HG02678 (cell line): ENCODE data around the gene PPP1R1A.

Source experiments
- ATAC-seq: cut with Tn5 transposase; IDR thresholded peaks from one replicate; pipeline ENCODE4 v1.9.1; 2021; ENCODE audit warnings: mild to moderate bottlenecking, moderate library complexity; ENCODE audit not compliant: unreplicated experiment

The PPP1R1A gene

DNA sequence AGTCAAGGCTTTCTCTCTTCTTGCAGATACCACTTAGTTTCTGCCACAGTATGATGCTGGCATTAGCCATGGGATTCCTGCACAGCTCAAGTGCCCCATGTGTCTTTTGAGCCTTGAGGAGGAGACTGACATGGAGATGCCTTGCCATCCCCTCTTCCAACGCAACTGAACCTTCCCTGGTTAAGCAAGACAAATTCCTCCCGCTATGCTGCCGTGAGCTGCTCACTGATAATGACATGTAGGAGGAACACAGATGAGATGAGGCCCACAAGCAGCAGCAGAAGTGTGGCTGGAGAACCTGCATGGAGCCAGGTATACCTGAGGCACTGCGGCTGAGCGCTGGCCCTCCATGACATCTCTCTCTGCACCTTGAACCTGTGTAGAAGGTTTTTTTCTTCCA, 15.4 kb upstream of the PPP1R1A start:
- ATAC-seq, result no peak

DNA sequence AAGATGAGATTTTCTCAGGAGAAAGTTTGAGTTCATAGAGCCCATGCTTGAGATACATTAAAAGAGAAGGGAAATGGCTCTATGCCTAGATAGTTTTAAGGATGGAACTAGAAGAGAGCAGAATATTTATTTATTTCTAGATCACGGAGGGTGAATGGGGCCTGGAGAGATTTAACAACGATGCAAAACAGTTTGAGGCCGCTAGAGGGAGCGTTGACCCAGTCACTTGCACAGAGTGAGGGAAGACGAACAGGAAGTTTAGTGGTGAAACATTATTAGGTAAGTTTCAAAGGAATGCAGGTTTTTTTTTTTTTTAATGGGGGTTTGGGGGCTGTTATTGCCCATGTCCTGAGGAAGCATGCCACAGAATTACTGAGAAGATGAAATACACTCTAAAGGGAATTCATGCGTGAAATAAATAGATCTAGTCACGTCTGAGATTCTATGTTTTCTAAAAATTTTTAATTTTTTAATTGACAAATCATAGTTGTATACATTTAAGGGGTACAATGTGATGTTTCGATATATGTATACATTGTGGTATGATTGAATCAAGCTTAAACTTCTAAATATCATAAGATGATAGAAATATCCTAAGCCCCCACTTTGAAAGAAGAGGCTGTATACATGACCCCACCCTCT, 14.8 kb upstream of the PPP1R1A start:
- ATAC-seq, result peak; percentile 88

DNA sequence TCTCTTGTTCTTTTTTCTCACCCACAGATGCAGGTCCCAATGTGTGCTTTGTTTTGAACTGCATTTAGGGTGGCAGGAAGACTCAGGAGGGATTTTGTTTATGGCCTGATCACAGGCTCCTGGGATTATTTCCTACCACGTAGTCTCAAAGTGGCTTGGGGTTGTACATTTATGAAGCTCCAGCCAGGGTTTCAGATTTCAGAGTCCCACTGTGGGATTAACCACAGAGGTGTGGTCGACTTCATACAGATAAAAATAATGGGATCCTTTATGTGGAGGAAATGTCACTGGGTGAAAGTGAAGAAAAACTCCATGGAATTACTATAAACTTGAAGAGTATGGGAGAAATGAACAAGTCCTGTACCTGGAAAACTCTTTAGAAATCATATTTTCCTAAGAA, 14.2 kb upstream of the PPP1R1A start:
- no peak for ATAC-seq

DNA sequence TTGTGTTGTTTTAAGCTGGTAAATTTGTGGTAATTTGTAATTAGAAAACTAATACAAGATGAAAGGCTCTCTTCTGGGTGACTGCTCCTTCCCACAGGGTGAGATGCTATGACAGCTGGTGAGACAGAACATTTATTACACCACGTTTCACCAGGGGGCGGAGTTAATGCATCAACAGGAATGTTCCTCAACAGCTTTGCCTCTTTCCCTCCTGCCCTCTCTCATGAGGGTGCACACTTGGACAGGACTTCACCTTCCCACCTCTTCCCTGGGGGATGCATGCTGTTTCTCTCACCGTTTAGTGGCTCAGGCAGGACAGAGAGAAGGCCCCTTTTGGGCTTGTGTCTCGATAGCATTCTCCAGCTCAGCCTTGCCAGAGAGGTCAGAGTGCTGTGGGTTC, 13.4 kb upstream of the PPP1R1A start:
- ATAC-seq, result no peak

DNA sequence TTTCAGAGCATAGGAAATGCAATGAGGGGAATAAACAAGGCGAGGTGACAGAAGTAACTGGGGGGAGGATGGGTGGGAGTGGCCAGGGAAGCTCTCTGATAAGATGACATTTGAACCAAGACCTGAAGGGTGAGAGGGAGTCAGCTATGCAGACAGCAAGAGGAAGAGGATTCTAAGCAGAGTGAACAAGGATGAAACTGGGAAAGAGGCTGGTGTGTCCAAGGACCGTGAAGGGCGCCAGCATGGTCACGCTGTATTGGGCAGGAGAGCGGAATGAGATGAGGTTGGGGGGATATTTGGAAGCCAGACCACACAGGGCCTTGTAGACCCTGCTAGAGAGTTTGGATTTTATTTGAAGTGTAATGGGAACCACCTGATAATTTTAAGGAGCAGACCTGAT, 10.5 kb upstream of the PPP1R1A start:
- ATAC-seq, result no peak

DNA sequence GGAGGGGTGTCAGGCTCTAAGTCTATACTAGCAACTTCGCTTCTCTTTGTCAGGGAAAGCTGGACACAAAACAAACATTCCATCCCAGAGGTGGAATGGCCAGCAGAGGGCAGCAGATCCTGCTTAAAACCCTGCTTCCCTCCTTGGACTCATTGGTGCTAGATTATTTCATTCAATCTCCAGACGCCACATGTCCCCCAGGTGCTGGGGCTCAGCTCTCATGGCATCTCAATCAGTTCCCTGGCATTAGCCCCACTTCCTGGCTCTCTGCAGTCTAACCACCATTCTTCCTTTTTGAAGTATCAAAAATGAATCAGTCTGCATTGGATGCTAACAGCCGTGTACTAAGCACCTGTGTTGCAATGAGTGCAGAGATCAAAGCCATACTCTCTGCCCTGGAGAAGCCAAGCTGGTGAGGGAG, 8.1 kb upstream of the PPP1R1A start:
- ATAC-seq, result no peak

DNA sequence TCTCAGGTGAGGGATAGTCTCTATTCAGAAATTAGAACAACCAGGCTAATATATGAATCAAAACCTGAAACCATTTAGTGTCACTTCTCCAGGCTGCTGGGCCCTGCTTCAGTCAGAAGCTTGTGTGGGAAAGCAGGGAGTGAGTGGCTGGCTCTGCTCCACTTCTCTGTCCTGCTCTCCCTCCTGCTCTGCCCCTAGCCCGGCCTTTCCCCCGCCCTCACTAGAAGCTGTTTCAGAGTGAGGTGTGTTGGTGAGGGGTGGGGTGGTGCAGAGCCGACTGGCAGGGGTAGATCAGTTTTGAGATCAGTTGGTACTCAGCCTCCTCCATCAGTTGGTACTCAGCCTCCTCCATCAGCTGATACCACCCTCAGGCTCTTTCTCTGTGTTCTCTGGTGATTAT, 7.0 kb upstream of the PPP1R1A start:
- ATAC-seq, result no peak

DNA sequence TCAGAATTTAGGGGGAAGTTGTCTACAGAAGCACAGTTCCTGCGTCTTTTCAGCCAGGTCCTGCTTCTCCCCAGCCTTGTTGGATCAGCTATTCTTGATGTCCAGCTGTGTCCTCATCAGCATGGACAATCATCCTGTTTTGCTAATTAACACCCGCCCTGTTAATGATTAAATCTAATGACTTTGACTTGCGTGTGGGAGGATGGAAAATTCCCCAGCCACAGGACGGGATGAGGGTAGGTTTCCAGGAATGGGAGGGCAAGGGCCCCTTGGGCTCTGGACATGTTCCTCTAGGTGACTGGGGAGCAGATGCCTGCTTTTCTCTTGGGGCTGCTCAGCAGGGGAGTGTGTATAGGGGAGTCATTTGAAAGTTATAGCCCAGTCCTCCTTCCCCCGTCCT, 5.3 kb upstream of the PPP1R1A start:
- no peak for ATAC-seq

DNA sequence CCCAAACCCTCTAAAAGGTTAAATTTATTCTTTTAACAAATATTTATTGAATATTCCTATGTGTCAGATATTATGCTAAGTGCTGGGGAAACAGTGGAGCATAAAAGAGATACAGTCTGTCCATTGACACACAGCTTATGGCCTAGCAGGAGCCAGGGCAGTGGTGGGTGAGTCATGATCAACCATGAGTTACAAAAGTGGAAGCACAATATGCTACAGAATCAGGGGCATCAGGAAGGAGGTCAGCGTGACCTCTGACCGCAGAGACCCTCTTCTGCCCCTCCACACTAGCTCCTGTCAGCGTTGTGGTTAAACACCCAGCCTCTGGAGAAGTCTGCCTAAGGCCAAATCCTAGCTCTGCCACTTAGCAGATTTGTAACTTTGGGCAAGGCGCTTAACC, 4.7 kb upstream of the PPP1R1A start:
- ATAC-seq, result no peak

DNA sequence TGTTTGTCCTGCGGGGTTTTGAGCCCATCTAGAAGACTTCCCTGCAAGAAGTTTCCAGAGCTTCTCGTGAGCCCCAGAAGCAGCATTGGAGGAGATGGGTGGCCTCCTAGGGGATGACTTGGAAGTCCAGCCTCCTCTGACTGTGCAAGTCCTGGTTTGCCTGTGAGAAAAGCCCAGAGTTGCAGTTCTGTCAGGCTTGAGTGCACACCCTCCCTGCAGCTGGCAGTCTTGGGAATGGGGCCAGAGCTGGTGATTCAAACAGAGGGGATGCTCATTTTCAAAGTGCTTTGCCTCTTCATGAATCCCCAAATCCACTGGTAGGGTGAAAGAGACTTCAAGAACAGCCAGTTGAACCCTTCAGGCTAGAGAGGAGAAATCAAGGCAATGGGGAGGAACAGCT, 3.9 kb upstream of the PPP1R1A start:
- no peak for ATAC-seq

DNA sequence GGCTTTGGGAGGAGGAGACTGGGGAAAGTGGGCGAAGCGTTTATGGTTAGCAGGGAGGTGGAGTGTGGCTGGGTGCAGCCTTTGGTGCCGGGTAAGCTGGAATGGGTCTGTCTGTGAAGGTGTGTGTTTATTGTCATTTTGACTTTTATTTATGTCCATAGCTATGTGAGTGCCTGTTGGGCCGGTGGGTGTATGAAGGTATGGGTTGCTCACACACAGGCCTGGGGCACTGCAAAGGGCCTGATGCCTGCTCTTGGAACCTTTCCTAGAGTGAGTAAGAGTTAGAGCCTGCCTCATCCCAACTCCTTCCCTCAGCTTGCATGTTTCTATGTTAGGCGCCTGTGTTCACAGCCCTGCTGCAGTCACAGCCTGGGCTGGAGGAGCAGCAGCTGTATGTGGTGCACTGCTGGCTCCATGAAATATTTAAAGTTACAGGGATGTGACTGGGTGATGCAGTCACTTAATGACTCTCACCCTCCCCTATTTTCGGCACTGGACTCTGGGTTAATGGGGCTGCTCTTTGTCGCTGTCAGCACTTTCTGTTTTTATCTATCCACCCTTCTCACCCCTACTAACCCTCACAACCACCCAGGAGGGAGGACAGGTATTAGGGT, 2.6 kb upstream of the PPP1R1A start:
- ATAC-seq, result no peak

DNA sequence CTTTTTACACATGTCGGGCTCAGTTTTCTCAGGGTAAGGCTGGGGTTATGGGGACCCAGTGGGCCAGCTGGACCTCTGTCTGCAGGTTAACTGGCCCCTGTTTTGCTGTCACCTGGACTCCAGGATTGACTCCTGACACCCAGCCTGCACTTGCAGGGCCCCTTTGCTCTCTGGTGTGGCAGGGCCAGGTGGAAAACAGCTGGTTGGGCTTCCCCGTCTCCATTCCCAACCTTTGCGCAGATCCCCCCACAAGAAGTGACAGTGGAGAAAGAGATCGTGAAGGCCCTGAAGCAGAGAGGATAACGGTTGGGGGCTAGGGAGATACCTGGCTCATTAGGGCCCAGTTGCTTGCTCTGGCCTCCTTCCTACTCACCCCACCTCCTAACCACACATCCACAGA, 1.5 kb upstream of the PPP1R1A start:
- no peak for ATAC-seq

DNA sequence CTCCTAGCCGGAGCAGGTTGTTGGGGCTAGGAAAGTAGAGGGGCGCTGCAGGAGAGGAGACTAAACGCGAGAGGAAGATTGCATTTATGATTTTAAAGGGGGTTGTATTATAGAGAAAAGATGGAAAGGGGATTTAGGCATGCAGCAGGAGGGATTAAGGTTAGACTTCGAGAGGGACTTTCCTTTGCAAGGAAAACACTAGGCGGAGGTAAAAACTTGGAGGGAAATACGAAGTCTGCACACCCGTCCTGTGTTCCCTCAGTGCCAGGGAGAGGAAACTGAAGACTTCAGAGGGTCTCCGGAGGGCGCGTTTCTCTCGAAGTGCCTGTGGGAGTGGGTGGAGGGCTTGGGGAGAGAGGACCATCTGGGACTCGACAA, 420 bp upstream of the PPP1R1A start:
- ATAC-seq, result no peak

DNA sequence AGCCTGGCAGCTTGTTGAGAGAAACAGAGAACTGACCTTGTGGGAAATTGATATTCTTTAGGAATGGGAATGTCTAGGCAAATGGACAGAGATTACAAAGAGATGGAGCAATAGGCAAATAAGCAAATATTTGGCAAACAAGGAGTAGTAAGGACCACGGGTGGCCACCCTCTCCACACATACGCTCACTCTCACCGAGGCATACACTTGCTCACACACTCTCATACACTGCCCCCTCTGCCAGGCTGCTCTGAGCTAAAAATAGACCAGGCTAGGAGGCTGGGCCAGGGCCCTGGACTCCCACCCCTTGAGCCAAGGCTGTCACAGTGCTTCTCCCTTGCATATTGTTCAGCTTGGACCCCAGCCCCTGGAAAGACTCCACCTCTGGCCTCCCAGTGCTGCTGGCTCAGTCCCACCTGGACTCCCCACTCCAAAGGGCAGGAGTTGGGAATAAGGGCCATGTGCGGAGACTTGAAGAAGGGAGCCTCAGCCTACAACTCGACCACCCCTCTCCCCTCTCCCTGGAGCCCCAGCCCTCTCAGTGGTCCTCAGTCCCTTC, 1.1 kb downstream of the PPP1R1A start:
- no peak for ATAC-seq

DNA sequence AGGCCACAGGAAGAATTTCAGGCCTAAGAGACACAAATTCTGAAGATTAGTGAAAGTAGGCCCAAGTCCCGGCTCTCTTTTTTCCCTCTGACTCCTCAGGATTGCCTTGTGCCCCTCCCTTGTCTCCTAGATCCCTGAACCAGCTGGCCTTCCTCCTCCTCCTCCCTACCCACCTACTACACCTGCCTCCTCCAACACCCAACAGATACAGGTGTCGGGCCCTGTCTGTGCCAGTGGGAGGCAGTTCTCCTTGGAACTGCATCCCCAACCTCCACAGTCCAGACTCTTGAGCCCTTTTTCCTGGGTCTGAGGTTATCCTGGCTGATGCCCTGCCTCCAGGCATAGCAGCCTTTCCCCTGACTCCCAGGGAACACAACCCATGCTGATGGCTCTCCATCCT, 1.8 kb downstream of the PPP1R1A start:
- no peak for ATAC-seq

DNA sequence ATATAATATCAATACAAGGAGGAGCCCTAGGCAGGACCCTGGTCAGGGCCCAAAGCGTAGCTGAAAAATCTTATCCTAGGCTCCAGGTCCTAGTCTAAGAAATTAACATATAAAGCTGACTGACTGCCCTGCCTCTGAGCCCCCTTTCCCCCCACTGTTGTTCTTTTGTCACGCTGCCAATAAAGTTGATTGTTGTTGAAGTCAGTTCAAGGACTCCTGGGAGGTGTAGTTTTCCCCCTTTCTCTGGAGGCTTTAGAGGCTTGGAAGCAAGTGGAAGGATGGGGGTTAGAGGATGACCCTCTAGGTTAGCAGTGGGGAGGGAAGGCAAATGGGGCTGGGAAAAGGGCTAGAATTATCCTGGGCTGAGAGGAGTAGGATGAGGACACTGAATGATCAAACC, 3.2 kb downstream of the PPP1R1A start:
- ATAC-seq, result no peak

DNA sequence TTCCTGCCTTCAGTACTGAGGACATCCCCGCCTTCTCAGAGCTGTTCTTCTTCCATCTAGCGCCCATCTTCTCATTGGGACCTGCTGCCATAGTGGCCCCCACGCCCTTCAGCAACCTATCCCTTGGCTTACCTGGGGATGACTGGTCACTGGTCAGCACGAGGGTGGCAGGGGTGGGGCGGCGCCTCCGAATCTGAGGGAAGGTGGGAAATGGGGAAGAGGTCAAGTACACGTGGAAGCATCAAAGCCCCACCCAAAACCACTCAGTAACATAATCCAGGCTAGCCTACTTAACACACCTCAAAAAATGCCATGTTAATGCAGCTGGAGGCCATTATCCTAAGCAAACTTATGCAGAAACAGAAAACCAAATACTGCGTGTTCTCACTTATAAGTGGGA, 4.3 kb downstream of the PPP1R1A start:
- no peak for ATAC-seq

DNA sequence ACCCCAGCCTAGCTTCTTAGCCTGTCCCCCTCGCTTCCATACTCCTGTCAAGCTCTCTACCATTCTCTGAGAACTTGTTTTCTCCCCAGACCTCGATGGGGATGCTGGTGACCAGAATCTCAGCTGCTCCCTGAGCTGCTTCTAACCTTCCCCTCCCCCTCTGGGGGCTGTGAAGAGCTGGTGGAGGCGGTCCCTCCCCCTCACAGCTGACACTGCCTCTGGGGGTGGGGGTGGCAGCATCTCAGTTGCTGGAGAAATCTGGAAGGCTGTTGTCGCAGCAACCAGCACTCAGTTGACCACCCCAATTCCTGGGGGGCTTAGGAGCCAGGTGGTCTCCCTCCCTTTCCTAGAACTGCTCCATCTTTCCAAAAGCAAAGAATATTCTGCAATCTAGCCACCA, 4.7 kb downstream of the PPP1R1A start:
- no peak for ATAC-seq

DNA sequence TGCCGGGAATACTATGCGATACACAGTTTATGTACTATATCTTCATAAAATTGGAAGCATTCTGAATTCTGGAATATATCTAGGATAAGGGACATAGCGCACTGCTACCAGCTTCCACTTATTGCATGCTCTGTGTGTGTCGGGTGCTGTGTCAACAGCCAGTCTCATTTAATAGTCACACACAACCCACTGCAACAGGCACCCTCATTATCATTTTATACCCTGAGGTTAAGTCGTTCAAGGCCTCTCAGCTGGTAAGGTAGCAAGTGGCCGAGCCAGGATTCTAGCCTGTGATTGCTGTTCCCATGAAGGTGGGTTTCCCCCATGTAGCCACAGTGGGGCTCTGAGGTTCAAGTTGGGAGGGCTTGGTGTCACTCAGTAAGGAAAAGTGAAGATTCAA, 7.0 kb downstream of the PPP1R1A start:
- ATAC-seq, result no peak

DNA sequence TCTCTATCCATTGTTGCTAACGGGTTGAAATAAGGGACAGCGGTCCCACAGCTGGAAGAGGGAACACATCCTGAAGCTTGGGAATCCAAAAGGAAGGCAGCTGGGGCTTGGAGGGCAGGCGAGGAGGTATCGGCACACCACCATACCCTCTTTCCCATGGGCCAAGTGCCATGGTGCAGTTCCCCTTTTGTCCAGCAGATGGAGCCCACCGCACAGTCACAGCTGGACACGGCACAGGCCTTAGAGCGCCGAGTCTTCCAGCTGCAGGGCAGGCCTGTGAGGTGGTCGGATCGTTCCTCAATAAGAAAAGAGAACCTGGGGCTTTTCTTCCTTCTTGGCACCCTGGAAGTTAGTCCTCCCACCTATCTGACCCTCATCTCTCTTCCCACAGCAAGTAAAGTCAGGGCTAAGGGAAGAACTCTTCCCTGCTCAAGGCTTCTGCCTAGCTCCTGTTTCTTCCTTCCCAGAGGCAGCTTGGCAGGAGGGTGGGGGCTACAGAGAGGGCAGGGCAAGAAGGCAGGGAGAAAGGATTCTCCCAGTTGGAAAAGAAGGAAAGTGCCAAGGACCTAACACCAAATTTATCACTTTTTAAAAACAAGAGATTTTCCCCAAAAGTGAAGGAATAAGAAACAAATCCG, 8.6 kb downstream of the PPP1R1A start:
- peak; percentile 93 for ATAC-seq

DNA sequence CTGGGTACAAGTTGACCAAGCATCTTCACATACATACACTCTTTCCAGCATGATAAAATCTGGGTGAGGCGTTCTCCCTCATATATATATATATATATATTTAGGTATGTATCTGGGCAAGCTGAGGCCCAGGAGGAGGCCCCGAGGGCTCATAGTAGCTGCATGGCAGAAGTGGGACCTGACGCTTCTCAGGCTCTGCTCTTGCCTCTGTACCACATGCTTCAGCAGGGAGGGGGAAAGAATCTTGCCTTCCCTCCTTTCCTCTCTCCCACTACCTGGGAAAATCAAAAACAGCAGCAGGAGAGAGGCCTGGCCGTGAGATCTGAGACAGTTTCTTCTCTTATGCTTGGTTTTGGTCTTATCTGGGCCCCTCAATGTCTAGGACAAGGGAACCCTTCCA, 9.2 kb downstream of the PPP1R1A start:
- no peak for ATAC-seq

DNA sequence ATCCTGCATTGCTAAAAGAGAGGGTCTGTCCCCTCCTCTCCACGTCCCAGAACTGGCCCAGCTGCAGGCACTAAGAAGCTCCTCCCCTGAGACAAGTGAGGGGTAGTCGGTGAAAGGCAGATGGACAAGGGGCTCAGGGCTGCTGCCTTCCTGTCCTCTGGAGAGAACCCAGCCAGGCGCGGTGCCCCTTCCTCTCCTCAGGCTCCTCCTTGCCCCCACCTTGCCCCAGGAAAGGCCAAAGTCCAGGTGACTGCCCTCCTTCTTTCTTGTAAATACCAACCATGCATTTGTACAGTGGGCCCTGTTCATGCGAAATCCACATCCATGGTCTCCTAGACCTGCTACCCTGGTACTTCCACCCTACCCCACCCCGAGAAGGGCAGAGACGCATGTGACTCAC, 9.7 kb downstream of the PPP1R1A start:
- no peak for ATAC-seq
